T-helper 1 cell (primary cell): Measurements from ENCODE around the gene BMPR2.
"Not testable (repeated sequence)": the region's sequence is repeated elsewhere in the genome, so short reads cannot be mapped to it uniquely, and the experiment has no call there.

Source experiments
- DNase-seq, 5 donors: peaks; one replicate each; pipeline ENCODE4 v3.0.0-alpha.2; 2012 to 2020

BMPR2 gene

GRCh38 chr2:202382684-202383083 is 6.6 kb downstream of the BMPR2 start:
- DNase-seq, result no peak

GRCh38 chr2:202386495-202386894 is 10.4 kb downstream of the BMPR2 start:
- DNase-seq, result not testable (repeated sequence)

GRCh38 chr2:202387608-202388342 is 11.6 kb downstream of the BMPR2 start:
- DNase-seq, result no peak

- DNase-seq, result no peak
Observed at GRCh38 chr2:202400941-202401340, 24.8 kb downstream of the BMPR2 start.

- no peak for DNase-seq
Observed at GRCh38 chr2:202405798-202406197, 29.7 kb downstream of the BMPR2 start.

GRCh38 chr2:202406445-202406978 is 30.4 kb downstream of the BMPR2 start:
- no peak for DNase-seq

GRCh38 chr2:202408546-202409140 is 32.5 kb downstream of the BMPR2 start:
- DNase-seq, result no peak

- DNase-seq, result no peak
Observed at GRCh38 chr2:202410092-202410491, 34.0 kb downstream of the BMPR2 start.

GRCh38 chr2:202411097-202411496 is 35.0 kb downstream of the BMPR2 start:
- no peak for DNase-seq

- no peak for DNase-seq
Observed at GRCh38 chr2:202418027-202418426, 41.9 kb downstream of the BMPR2 start.

GRCh38 chr2:202418511-202418910 is 42.4 kb downstream of the BMPR2 start:
- no peak for DNase-seq

GRCh38 chr2:202423139-202423538 is 47.0 kb downstream of the BMPR2 start:
- DNase-seq, result no peak

- no peak for DNase-seq
Observed at GRCh38 chr2:202425036-202425435, 48.9 kb downstream of the BMPR2 start.

- no peak for DNase-seq
Observed at GRCh38 chr2:202426751-202427150, 50.6 kb downstream of the BMPR2 start.

GRCh38 chr2:202429164-202429980 is 53.2 kb downstream of the BMPR2 start:
- no peak for DNase-seq

- DNase-seq, result no peak
Observed at GRCh38 chr2:202432776-202433175, 56.6 kb downstream of the BMPR2 start.

GRCh38 chr2:202434472-202434871 is 58.3 kb downstream of the BMPR2 start:
- no peak for DNase-seq

GRCh38 chr2:202436626-202437025 is 60.5 kb downstream of the BMPR2 start:
- no peak for DNase-seq

- not testable (repeated sequence) for DNase-seq
Observed at GRCh38 chr2:202440117-202440516, 64.0 kb downstream of the BMPR2 start.

- DNase-seq, result no peak
Observed at GRCh38 chr2:202442882-202443281, 66.8 kb downstream of the BMPR2 start.

- DNase-seq, result no peak
Observed at GRCh38 chr2:202444000-202444399, 67.9 kb downstream of the BMPR2 start.

- no peak for DNase-seq
Observed at GRCh38 chr2:202449344-202449743, 73.2 kb downstream of the BMPR2 start.

- no peak for DNase-seq
Observed at GRCh38 chr2:202450785-202451184, 74.7 kb downstream of the BMPR2 start.
